Right lobe of liver (tissue), 6 donors: Measurements from ENCODE around the gene WHRN. TPM values are rescaled to one million over a fixed set of nuclear protein-coding genes. Genes with fewer than 3 reads are reported as not detected.

ENCODE experiments used
- ATAC-seq, 4 donors: fragments of 200-7000 bp; cut with Tn5 transposase; one replicate each; pipeline ENCODE4 v1.9.1; 2020; ENCODE audit warnings: mild to moderate bottlenecking in 4 of 4, moderate library complexity in 4 of 4
- DNase-seq, 3 donors: peaks; one replicate each; pipeline ENCODE4 v3.0.0-alpha.2; 2020
- H3K27ac ChIP-seq, 3 donors: fragments of 200-600 bp; one replicate each; pipeline ENCODE4 v1.8.0; 2022
- H3K27me3 ChIP-seq, 2 donors: fragments of 200-600 bp; one replicate each; pipeline ENCODE4 v1.8.0; 2022
- H3K36me3 ChIP-seq, 4 donors: fragments of 200-600 bp; sonication (generic) in 1 of 4; one replicate each; pipeline versions ENCODE4 v1.5.1 to v1.8.0; 2017 to 2022; ENCODE audit warnings: control low read depth in 1 of 4
- H3K4me1 ChIP-seq, 4 donors: fragments of 200-600 bp; sonication (generic) in 1 of 4; one replicate each; pipeline versions ENCODE4 v1.5.1 to v1.8.0; 2017 to 2022; ENCODE audit warnings: control low read depth in 1 of 4
- H3K4me3 ChIP-seq, 3 donors: fragments of 200-600 bp; one replicate each; pipeline ENCODE4 v1.8.0; 2022
- H3K9me3 ChIP-seq, 4 donors: fragments of 200-600 bp; sonication (generic) in 1 of 4; one replicate each; pipeline versions ENCODE4 v1.5.1 to v1.8.0; 2017 to 2022; ENCODE audit warnings: control low read depth in 1 of 4
- POLR2A ChIP-seq: fragments of 450-650 bp; IDR thresholded peaks from one replicate; pipeline ENCODE4 v1.6.1; 2017; ENCODE audit warnings: antibody characterized with exemption, mild to moderate bottlenecking
- WGBS: methylation state at CpG from one replicate; pipeline ENCODE4 v1.1.6; 2018; ENCODE audit warnings: low coverage, low lambda C conversion rate; ENCODE audit not compliant: insufficient coverage; ENCODE audit errors: missing lambda C conversion rate; 5-methylcytosine and 5-hydroxymethylcytosine counted together
- intact Hi-C, 2 donors: fragments of 100-400 bp; cut with DNase I; formaldehyde crosslinking; loops; one replicate each; pipeline versions ENCODE4 v1.11.2 to v1.14.1; 2022
- total RNA-seq, 6 experiments: library from RNA; depleted of rRNA in 2 of 6; stranded (reverse); fragments of >200 nt in 2 of 6; fragmentation: NEBNext Ultra II Directional in 3 of 6; extraction: Animal tissue kit (Norgen Biotek cat#: 25700) in 3 of 6; gene quantifications; one replicate each; pipeline versions ENCODE4 v1.1.0 to v1.2.4, GENCODE V29; 2016 to 2023
- TF ChIP-seq, protein P1 (sequence below), 4 donors: fragments of 200-600 bp in 3 of 4; fragments of 450-650 bp in 1 of 4; IDR thresholded peaks; one replicate each; pipeline versions ENCODE4 v1.5.1 to v1.8.0; 2016 to 2022; ENCODE audit warnings: antibody characterized with exemption in 4 of 4, mild to moderate bottlenecking in 2 of 4
- donor health status: DM: no; HTN: yes; CAD: no.
- donor health status: DM: no; HTN: no; CAD: no.
- donor health status: DM: no; HTN: no; CAD: no.
- donor health status: DM: no; HTN: yes; CAD: no.
- donor health status: DM: no; HTN: yes; CAD: no.

WHRN gene
- total RNA-seq, 6 experiments from 2014 or later, result 2.1 to 3.7 (median 2.7) TPM

DNA sequence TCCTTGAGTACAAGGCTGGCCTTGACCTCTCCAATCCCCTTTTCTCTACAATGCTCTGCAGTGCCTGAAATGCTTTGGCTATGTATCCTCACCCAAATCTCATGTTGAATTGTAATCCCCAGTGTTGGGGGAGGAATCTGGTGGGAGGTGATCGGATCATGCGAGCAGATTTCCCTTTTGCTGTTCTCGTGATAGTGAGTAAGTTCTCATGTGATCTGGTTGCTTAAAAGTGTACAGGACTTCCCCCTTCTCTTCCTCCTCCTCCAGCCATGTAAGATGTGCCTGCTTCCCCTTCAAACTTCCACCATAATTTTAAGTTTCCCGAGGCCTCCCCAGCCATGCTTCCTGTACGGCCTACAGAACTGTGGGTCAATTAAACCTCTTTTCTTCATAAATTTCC, 89.0 kb downstream of the WHRN start:
- intact Hi-C loops, result loop anchor here in 1 of 2 donors (10.0 kb wide), 1 partner anchor 59 kb away; no protein-coding TSS in a partner anchor
- peak in 1 of 4 donors; percentile 23 for ATAC-seq
- Histone ChIP-seq H3K27ac (no peak overlapping the region), H3K4me3 (no peak overlapping the region), H3K36me3 (no peaks in the 10 kb centered on the region), H3K9me3 (no peaks in the 10 kb centered on the region), H3K4me1 (no peaks in the 10 kb centered on the region), H3K27me3 (no peaks in the 10 kb centered on the region)
- DNase-seq, result no peak
- TF ChIP-seq POLR2A, result no peak
- TF ChIP-seq, protein P1, sequence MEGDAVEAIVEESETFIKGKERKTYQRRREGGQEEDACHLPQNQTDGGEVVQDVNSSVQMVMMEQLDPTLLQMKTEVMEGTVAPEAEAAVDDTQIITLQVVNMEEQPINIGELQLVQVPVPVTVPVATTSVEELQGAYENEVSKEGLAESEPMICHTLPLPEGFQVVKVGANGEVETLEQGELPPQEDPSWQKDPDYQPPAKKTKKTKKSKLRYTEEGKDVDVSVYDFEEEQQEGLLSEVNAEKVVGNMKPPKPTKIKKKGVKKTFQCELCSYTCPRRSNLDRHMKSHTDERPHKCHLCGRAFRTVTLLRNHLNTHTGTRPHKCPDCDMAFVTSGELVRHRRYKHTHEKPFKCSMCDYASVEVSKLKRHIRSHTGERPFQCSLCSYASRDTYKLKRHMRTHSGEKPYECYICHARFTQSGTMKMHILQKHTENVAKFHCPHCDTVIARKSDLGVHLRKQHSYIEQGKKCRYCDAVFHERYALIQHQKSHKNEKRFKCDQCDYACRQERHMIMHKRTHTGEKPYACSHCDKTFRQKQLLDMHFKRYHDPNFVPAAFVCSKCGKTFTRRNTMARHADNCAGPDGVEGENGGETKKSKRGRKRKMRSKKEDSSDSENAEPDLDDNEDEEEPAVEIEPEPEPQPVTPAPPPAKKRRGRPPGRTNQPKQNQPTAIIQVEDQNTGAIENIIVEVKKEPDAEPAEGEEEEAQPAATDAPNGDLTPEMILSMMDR (IDR thresholded peaks at IDR 0.05), result no peak
- WGBS, result 50% methylated on average over 5 of the region's 5 CpGs

DNA sequence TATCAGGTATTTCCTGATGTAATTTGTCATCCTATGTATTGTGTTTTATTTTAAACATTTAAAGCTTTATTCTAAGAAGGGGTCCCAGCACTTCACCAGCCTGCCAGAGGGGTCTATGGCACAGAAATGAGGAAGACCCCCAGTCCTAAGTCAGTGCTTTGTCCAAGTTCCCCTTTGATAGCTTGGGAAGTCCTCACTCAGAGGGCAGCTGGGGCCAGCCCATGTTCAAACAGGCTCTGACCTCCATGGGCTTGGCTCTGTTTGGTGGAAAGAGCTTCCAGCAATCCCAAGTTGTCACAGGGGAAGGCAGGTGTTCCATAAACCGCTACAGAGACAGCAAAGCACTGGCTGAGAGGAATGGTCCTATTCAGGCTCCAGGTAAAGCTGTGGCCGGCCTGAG, 90.9 kb downstream of the WHRN start:
- no peaks in the 10 kb centered on the region for H3K4me1 ChIP-seq
- WGBS, result 0% methylated on average over 1 of the region's 2 CpGs
- intact Hi-C loops, result loop anchor here in 1 of 2 donors (10.0 kb wide), 1 partner anchor 60 kb away; no protein-coding TSS in a partner anchor
- DNase-seq, result no peak
- H3K27me3 ChIP-seq, result no peaks in the 10 kb centered on the region
- H3K27ac ChIP-seq, result no peak overlapping the region
- H3K36me3 ChIP-seq, result no peaks in the 10 kb centered on the region
- TF ChIP-seq POLR2A, result no peak
- TF ChIP-seq, protein P1 (IDR thresholded peaks at IDR 0.05), result no peak
- H3K9me3 ChIP-seq, result no peaks in the 10 kb centered on the region
- no peak overlapping the region for H3K4me3 ChIP-seq
- peak in 3 of 4 donors; percentile 8 to 43 (median 13) for ATAC-seq

DNA sequence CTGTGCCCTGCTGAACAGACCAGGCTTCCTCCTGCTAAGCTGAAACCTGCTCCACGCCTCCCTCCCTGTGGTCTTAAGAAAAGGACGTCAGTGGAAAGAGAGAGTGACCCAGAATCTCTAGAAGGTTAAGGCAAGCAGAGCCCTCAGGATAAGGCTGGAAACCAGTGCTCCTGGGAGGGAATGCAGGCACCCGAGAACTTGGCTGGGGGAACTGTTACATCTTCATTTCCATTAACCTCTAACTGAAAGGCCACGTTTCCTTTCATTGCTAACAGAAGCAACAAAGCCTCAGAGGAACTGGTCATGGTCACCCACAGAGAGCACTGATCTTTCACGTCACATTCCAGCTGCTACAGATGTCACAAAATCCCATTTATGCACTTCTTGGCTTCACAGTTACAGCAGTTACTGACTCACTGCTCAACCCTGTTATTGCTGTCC, 91.4 kb downstream of the WHRN start:
- intact Hi-C loops, result loop anchor here in 1 of 2 donors (10.0 kb wide), 1 partner anchor 61 kb away; no protein-coding TSS in a partner anchor
- DNase-seq (no peak), ATAC-seq (peak in 2 of 4 donors; percentile 49 to 52)
- no peak overlapping the region for H3K27ac ChIP-seq
- H3K4me1 ChIP-seq, result no peaks in the 10 kb centered on the region
- WGBS, result 25% methylated on average over 1 of the region's 5 CpGs
- H3K9me3 ChIP-seq, result no peaks in the 10 kb centered on the region
- H3K4me3 ChIP-seq, result no peak overlapping the region
- TF ChIP-seq, protein P1 (IDR thresholded peaks at IDR 0.05), result no peak
- no peak for TF ChIP-seq POLR2A
- H3K27me3 ChIP-seq, result no peaks in the 10 kb centered on the region
- H3K36me3 ChIP-seq, result no peaks in the 10 kb centered on the region

DNA sequence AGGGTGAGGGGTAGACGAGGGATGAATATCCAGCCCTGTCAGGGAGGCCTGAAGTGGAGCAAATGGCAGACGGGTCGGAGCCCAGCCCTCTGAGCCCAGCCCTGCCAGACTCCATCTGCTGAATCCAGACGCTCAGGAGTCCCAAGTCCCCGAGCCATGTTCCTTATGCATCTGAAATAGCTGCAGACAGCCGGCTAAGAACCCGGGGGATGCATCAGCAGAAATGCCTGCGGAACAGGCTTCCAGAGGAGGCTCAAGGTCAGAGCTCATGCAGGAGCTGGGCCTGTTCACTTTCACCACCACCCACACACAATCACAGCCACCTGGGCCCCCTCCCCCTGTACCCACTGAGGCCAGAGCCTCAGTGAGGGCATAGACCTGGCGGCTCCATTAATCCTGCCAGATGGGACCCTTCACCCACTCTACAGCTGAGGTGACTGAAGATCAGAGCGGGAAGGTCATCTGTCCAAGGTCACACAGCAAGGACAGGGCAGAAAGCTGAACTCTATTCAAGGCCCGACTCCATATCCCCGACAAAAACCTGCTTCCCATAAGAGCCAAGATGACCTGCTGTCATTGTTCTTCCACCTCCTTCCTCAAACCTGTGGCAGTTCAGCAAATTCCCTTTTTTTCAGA, 93.1 kb downstream of the WHRN start:
- ATAC-seq, result no peak
- Histone ChIP-seq H3K36me3 (no peaks in the 10 kb centered on the region), H3K27me3 (no peaks in the 10 kb centered on the region), H3K9me3 (no peaks in the 10 kb centered on the region), H3K4me1 (no peaks in the 10 kb centered on the region), H3K27ac (no peak overlapping the region), H3K4me3 (no peak overlapping the region)
- intact Hi-C loops, result loop anchor here in 1 of 2 donors (10.0 kb wide), 1 partner anchor 63 kb away; no protein-coding TSS in a partner anchor
- TF ChIP-seq, protein P1 (IDR thresholded peaks at IDR 0.05), result no peak
- WGBS, result 82% methylated on average over 2 of the region's 12 CpGs
- no peak for DNase-seq
